Activated naive CD4-positive, alpha-beta T cell treated with anti-CD3 and anti-CD28 coated beads for 36 hours (primary cell): Measurements from ENCODE around the gene AKAP12. TPM values are rescaled to one million over a fixed set of nuclear protein-coding genes. Genes with fewer than 3 reads are reported as not detected.

ENCODE experiments used
- CTCF ChIA-PET: fragments of 350-600 bp; sonication (Branson Sonifier 250); formaldehyde crosslinking; loops from one replicate; lab custom pipeline; 2021; ENCODE audit warnings: antibody characterized with exemption; lab: Charles Lee
- DNase-seq: peaks from one replicate; pipeline ENCODE4 v3.0.0-alpha.2; 2020
- H3K27ac Mint-ChIP-seq: one replicate; pipeline ENCODE4 v1.8.0; 2021; ENCODE audit warnings: mild to moderate bottlenecking, mixed read lengths
- H3K27me3 Mint-ChIP-seq: one replicate; pipeline ENCODE4 v1.8.0; 2021; ENCODE audit warnings: low read depth, mixed read lengths
- H3K36me3 Mint-ChIP-seq: one replicate; pipeline ENCODE4 v1.8.0; 2021; ENCODE audit warnings: low read depth, mixed read lengths
- H3K4me1 Mint-ChIP-seq: one replicate; pipeline ENCODE4 v1.8.0; 2021; ENCODE audit warnings: low read depth, mixed read lengths
- H3K4me3 Mint-ChIP-seq: one replicate; pipeline ENCODE4 v1.8.0; 2021; ENCODE audit warnings: mild to moderate bottlenecking, moderate library complexity, mixed read lengths
- H3K9me3 Mint-ChIP-seq: one replicate; pipeline ENCODE4 v1.8.0; 2021; ENCODE audit warnings: mixed read lengths
- intact Hi-C: fragments of 100-400 bp; cut with micrococcal nuclease; formaldehyde crosslinking; loops from one replicate; pipeline ENCODE4 v1.15.1; 2023
- total RNA-seq, 2 experiments: library from RNA; stranded (reverse); gene quantifications; one replicate each; pipeline ENCODE4 v1.2.3, GENCODE V29; 2021

Gene AKAP12
- under 1 TPM; 0.62 to 0.77 TPM for total RNA-seq

- CTCF ChIA-PET, result interaction anchor here (1.7 kb wide), 1 partner anchor 84 kb away, joined by 5 read pairs; no protein-coding TSS in a partner anchor
- no peak within 1 kb of the TSS for H3K27ac Mint-ChIP-seq
- peaks cover 8% of the 10 kb centered on the region for H3K4me1 Mint-ChIP-seq
- peak within 1 kb of the TSS; percentile 83 for H3K4me3 Mint-ChIP-seq
- no peaks in the 10 kb centered on the region for H3K9me3 Mint-ChIP-seq
- H3K27me3 Mint-ChIP-seq, result peaks cover 59% of the 10 kb centered on the region
- no peak for DNase-seq
- intact Hi-C loops, result loop anchor here (1.0 to 2.0 kb wide), 2 partner anchors 45 to 85 kb away; no protein-coding TSS in a partner anchor
- H3K36me3 Mint-ChIP-seq, result peaks cover 2% of the 10 kb centered on the region
These were observed at the start of gene AKAP12 for GRCh38 chr6:151239603-151240035. TSS of gene AKAP12 (plus strand) at chr6:151239967. CDS start at chr6:151240563, 596 bp downstream.

- Mint-ChIP-seq H3K36me3 (no peaks in the 10 kb centered on the region), H3K27ac (no peak overlapping the region), H3K4me3 (no peak overlapping the region), H3K4me1 (no peaks in the 10 kb centered on the region), H3K9me3 (no peaks in the 10 kb centered on the region), H3K27me3 (peaks cover 7% of the 10 kb centered on the region)
- DNase-seq, result no peak
- intact Hi-C loops, result no loop called here
- CTCF ChIA-PET, result no interaction called here
These were observed 48.2 kb upstream of the AKAP12 start for GRCh38 chr6:151191527-151191926.

- H3K27me3 Mint-ChIP-seq, result peaks cover 4% of the 10 kb centered on the region
- H3K9me3 Mint-ChIP-seq, result no peaks in the 10 kb centered on the region
- H3K36me3 Mint-ChIP-seq, result no peaks in the 10 kb centered on the region
- DNase-seq, result no peak
- no peaks in the 10 kb centered on the region for H3K4me1 Mint-ChIP-seq
- intact Hi-C loops, result no loop called here
- H3K27ac Mint-ChIP-seq, result no peak overlapping the region
- CTCF ChIA-PET, result interaction anchor here (1.5 kb wide), 1 partner anchor 127 kb away, joined by 3 read pairs; no protein-coding TSS in a partner anchor
- H3K4me3 Mint-ChIP-seq, result no peak overlapping the region
These were observed 43.2 kb upstream of the AKAP12 start for GRCh38 chr6:151196555-151196954.

GRCh38 chr6:151197556-151197955 lies 42.2 kb upstream of the AKAP12 start:
- Mint-ChIP-seq H3K9me3 (no peaks in the 10 kb centered on the region), H3K4me3 (no peak overlapping the region), H3K27ac (no peak overlapping the region), H3K27me3 (peaks cover under 1% of the 10 kb centered on the region), H3K36me3 (no peaks in the 10 kb centered on the region), H3K4me1 (no peaks in the 10 kb centered on the region)
- intact Hi-C loops, result no loop called here
- no peak for DNase-seq
- CTCF ChIA-PET, result interaction anchor here (1.5 kb wide), 1 partner anchor 126 kb away, joined by 3 read pairs; no protein-coding TSS in a partner anchor

- no peaks in the 10 kb centered on the region for H3K9me3 Mint-ChIP-seq
- H3K36me3 Mint-ChIP-seq, result no peaks in the 10 kb centered on the region
- no peak for DNase-seq
- H3K27me3 Mint-ChIP-seq, result no peaks in the 10 kb centered on the region
- no peak overlapping the region for H3K27ac Mint-ChIP-seq
- H3K4me1 Mint-ChIP-seq, result no peaks in the 10 kb centered on the region
- intact Hi-C loops, result no loop called here
- no peak overlapping the region for H3K4me3 Mint-ChIP-seq
- CTCF ChIA-PET, result no interaction called here
These were observed 39.8 kb upstream of the AKAP12 start for GRCh38 chr6:151199991-151200390.

GRCh38 chr6:151205721-151206600 lies 33.8 kb upstream of the AKAP12 start:
- CTCF ChIA-PET, result no interaction called here
- H3K4me3 Mint-ChIP-seq, result no peak overlapping the region
- H3K27ac Mint-ChIP-seq, result no peak overlapping the region
- H3K36me3 Mint-ChIP-seq, result no peaks in the 10 kb centered on the region
- H3K9me3 Mint-ChIP-seq, result no peaks in the 10 kb centered on the region
- no peaks in the 10 kb centered on the region for H3K4me1 Mint-ChIP-seq
- DNase-seq, result no peak
- peaks cover 12% of the 10 kb centered on the region for H3K27me3 Mint-ChIP-seq
- intact Hi-C loops, result no loop called here

- Mint-ChIP-seq H3K27ac (no peak overlapping the region), H3K9me3 (no peaks in the 10 kb centered on the region), H3K4me1 (no peaks in the 10 kb centered on the region), H3K27me3 (peaks cover 12% of the 10 kb centered on the region), H3K36me3 (no peaks in the 10 kb centered on the region), H3K4me3 (no peak overlapping the region)
- DNase-seq, result no peak
- intact Hi-C loops, result no loop called here
- CTCF ChIA-PET, result interaction anchor here (0.7 kb wide), 1 partner anchor 14 kb away, joined by 3 read pairs; no protein-coding TSS in a partner anchor
These were observed 32.1 kb upstream of the AKAP12 start for GRCh38 chr6:151207674-151208073.

GRCh38 chr6:151209071-151209831 lies 30.5 kb upstream of the AKAP12 start:
- DNase-seq, result no peak
- no peaks in the 10 kb centered on the region for H3K36me3 Mint-ChIP-seq
- no peak overlapping the region for H3K4me3 Mint-ChIP-seq
- peaks cover 5% of the 10 kb centered on the region for H3K9me3 Mint-ChIP-seq
- intact Hi-C loops, result no loop called here
- CTCF ChIA-PET, result interaction anchor here (1.6 kb wide), 1 partner anchor 196 kb away, joined by 4 read pairs; no protein-coding TSS in a partner anchor
- peaks cover 12% of the 10 kb centered on the region for H3K27me3 Mint-ChIP-seq
- H3K4me1 Mint-ChIP-seq, result no peaks in the 10 kb centered on the region
- H3K27ac Mint-ChIP-seq, result no peak overlapping the region

GRCh38 chr6:151211075-151211474 lies 28.7 kb upstream of the AKAP12 start:
- Mint-ChIP-seq H3K27ac (no peak overlapping the region), H3K4me3 (no peak overlapping the region), H3K9me3 (peaks cover 5% of the 10 kb centered on the region), H3K36me3 (no peaks in the 10 kb centered on the region), H3K27me3 (peaks cover 12% of the 10 kb centered on the region), H3K4me1 (no peaks in the 10 kb centered on the region)
- no peak for DNase-seq
- CTCF ChIA-PET, result no interaction called here
- intact Hi-C loops, result no loop called here

- H3K27me3 Mint-ChIP-seq, result peaks cover 7% of the 10 kb centered on the region
- no peak overlapping the region for H3K27ac Mint-ChIP-seq
- no peaks in the 10 kb centered on the region for H3K4me1 Mint-ChIP-seq
- no peaks in the 10 kb centered on the region for H3K36me3 Mint-ChIP-seq
- H3K9me3 Mint-ChIP-seq, result peaks cover 5% of the 10 kb centered on the region
- CTCF ChIA-PET, result no interaction called here
- no peak for DNase-seq
- intact Hi-C loops, result no loop called here
- H3K4me3 Mint-ChIP-seq, result no peak overlapping the region
These were observed 26.4 kb upstream of the AKAP12 start for GRCh38 chr6:151213352-151213751.

- CTCF ChIA-PET, result no interaction called here
- H3K4me3 Mint-ChIP-seq, result no peak overlapping the region
- intact Hi-C loops, result no loop called here
These were observed 23.8 kb upstream of the AKAP12 start for GRCh38 chr6:151215999-151216398.

GRCh38 chr6:151216804-151217203 lies 23.0 kb upstream of the AKAP12 start:
- Mint-ChIP-seq H3K9me3 (peaks cover 5% of the 10 kb centered on the region), H3K27ac (no peak overlapping the region), H3K4me1 (no peaks in the 10 kb centered on the region), H3K27me3 (no peaks in the 10 kb centered on the region), H3K4me3 (no peak overlapping the region), H3K36me3 (no peaks in the 10 kb centered on the region)
- DNase-seq, result no peak
- CTCF ChIA-PET, result interaction anchor here (0.7 kb wide), 1 partner anchor 182 kb away, joined by 3 read pairs; no protein-coding TSS in a partner anchor
- intact Hi-C loops, result no loop called here

More at GRCh38 chr6:151215999-151216398, 23.8 kb upstream of the AKAP12 start:
- H3K27me3 Mint-ChIP-seq, result no peaks in the 10 kb centered on the region
- H3K36me3 Mint-ChIP-seq, result no peaks in the 10 kb centered on the region
- H3K9me3 Mint-ChIP-seq, result peaks cover 5% of the 10 kb centered on the region
- no peaks in the 10 kb centered on the region for H3K4me1 Mint-ChIP-seq
- no peak overlapping the region for H3K27ac Mint-ChIP-seq
- DNase-seq, result no peak
